Hepatocyte (in vitro differentiated cells): Measurements from ENCODE around the gene ANKRD50.

Experiments used
- EZH2 ChIP-seq: fragments of 200-600 bp; sonication (generic); IDR thresholded peaks from 2 replicates; pipeline ENCODE4 v1.6.1; 2016; ENCODE audit warnings: antibody characterized with exemption, mild to moderate bottlenecking, borderline replicate concordance
- TF ChIP-seq, protein P1 (sequence below): fragments of 200-600 bp; sonication (generic); IDR thresholded peaks from 2 replicates; pipeline ENCODE4 v1.5.1; 2016; ENCODE audit warnings: antibody characterized with exemption, mild to moderate bottlenecking; ENCODE audit not compliant: poor library complexity

- TF ChIP-seq, protein P1, sequence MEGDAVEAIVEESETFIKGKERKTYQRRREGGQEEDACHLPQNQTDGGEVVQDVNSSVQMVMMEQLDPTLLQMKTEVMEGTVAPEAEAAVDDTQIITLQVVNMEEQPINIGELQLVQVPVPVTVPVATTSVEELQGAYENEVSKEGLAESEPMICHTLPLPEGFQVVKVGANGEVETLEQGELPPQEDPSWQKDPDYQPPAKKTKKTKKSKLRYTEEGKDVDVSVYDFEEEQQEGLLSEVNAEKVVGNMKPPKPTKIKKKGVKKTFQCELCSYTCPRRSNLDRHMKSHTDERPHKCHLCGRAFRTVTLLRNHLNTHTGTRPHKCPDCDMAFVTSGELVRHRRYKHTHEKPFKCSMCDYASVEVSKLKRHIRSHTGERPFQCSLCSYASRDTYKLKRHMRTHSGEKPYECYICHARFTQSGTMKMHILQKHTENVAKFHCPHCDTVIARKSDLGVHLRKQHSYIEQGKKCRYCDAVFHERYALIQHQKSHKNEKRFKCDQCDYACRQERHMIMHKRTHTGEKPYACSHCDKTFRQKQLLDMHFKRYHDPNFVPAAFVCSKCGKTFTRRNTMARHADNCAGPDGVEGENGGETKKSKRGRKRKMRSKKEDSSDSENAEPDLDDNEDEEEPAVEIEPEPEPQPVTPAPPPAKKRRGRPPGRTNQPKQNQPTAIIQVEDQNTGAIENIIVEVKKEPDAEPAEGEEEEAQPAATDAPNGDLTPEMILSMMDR: no peak
- no peak for TF ChIP-seq EZH2
These were observed 46.0 kb downstream of the ANKRD50 start for GRCh38 chr4:124666496-124666895.
